HG03558 (cell line): Measurements from ENCODE around the gene NAA60.
"Not testable (repeated sequence)": the region's sequence is repeated elsewhere in the genome, so short reads cannot be mapped to it uniquely, and the experiment has no call there.

Experiments
- ATAC-seq: cut with Tn5 transposase; IDR thresholded peaks from one replicate; pipeline ENCODE4 v1.9.1; 2021; ENCODE audit warnings: moderate number of reproducible peaks; ENCODE audit not compliant: unreplicated experiment; ENCODE audit errors: extremely low read depth

Gene NAA60

GRCh38 chr16:3481696-3482658, 38.5 kb downstream of the NAA60 start:
- no peak for ATAC-seq

DNA sequence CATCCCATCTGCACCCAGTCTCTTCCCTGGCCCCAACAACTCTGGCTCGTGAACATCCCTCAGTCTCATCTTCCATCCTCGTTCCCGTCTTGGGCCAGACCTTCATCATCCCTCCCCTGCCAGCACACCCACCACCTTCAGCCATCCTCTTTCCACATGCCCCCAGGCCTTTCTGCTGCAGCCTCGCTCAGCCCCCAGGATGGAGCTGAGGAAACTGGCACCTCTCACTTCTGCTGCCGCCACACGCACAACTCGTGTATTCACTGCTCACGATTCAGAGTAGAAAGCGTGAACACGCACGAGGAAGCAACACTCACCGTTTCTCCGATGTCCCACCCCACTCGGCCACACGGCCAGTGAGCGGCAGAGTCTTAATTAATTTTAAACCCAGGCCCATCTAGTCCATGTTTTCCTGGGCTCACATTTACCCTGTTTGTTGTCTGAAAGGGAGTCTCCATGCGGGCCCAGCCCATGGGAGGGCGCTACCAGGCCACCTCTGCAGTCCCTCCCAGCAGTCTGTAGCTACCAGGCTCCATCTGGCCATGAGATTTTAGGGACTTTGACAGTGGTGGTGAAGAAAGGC, 39.3 kb downstream of the NAA60 start:
- no peak for ATAC-seq

DNA sequence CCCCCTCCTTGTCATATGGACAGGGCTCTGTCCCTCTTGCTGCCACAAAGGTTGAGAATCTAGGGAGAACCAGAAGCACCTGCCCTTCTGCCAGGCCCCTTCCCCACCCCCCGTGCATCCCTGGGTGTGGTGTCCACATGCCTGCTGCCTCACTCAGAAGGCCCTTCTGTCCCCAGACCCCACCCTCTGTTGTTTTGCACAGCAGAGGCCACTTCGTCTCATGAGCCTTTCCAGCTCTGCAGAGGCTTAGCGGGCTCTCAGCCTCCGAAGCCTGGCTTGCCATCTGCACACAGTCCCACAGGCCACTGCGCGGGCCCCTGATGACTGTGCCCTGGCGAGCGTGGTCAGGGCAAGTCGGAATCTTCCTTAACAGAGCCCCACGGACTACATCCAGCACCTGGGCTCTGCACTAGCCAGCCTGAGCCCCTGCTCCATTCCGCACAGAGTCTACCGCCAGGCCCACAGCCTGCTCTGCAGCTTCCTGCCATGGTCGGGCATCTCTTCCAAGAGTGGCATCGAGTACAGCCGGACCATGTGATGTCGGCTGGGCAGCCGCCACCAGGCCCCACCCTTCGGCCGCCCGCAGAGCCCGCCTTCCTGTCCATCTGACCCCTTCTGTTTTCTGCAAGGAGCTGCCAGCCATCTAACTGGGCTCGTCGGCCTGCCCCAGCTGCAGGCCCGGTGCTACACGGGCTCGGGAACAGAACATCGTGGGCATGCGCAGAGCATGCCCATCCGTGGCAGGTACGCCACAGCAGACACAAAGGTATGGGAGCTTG, 41.0 kb downstream of the NAA60 start:
- ATAC-seq, result no peak

DNA sequence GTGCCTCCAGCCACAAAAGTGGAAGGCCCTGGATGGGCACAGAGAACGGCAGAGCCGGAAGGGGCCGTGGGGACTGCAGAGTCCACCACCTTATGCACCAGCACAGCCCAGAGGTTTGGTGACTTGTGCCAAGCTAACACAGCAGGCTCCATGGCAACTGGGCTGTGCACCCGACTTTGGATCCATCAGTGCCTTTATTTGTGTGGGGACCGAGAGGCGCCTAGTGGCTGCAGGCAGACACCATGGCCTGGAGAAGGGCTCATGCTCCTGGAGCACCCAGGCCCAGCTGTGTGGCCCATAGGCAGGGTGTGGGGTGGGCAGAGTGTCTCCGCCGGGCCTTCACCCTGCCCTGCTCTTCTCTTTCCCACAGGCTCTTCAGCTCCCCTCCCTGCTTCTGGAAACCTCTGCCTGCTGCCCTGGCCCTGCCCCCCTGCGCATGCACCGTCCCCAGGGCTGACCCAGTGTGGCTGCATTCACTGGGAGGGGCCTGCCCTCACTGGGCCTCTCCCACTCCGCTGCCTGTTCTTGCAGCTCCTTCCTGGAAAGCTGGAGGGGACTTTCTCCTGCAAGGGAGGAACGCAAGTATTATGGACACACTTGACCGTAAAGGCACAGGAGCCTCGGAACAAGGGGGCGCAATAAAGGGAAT, 41.7 kb downstream of the NAA60 start:
- no peak for ATAC-seq

- no peak for ATAC-seq
These were observed 42.5 kb downstream of the NAA60 start for GRCh38 chr16:3485821-3486505.

DNA sequence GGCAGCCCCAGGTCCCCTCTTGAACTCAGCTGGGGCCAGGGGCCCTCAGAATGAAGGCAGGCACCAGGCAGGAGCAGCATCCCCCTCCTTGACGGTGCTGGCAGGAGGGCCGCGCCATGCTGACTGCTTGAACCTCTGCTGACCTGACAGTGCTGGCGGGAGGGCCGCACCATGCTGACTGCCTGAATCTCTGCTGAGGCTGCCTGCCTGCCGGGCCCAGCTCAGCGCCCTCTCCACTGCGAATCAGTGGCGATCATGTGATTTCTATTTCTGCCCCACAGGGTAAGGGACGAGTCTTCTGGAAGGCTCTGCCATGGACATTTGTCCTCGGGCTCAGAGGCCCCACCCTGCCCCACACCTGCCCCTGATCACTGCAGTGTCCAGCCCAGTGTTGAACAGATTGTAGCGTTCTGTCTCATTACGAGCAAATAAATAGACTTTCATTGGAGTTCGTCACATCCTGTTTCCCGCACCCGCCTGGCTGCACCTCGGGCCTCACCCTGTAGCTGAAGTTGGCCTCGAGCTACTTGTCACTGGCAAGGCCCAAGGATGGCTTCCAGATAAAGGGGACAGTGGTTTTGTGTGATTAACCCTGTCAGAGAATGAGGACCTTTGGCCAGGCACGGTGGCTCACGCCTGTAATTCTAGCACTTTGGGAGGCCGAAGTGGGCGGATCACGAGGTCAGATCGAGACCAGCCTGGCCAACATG, 43.2 kb downstream of the NAA60 start:
- no peak for ATAC-seq

DNA sequence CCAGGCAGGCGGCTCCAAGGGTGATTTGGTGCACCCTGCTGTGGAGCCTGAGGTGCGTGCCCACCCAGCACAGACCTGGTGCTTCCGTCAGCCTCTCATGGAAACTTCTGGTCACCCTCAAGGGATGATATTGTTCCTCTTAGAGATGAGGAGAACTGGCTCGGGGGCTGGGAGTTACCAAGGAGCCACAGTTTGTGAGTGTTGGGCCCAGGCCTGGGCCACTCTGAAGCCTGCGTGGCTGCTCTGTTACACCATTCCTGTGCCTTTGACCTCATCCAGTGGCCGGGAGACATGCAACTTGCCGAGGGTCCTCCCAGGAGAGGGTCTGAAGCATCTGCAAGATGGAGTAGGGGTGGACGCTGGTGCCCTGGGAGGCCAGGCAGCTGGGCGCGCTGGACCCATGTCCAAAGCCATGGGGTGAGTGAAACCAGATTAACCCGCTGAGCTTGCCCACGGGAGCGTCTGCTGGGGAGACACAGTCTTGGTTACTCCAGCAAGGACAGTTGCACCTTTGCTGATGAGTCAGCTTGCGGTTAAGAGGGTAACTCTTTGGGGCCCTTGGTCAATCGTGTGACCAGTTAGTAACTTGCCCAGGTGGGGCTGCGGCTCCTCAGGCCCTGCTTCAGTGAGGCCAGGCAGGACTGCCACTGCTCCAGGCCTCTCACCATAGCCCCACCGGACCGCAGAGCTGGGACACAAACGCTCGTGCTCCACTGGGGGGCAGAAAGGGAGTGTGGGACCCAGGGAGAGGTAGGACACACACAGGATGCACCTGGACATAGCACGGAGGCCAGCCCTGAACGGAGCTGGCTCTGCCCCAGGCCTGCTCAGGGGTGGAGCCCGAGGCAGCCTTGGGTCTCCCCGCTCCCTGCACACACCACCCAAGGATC, 44.3 kb downstream of the NAA60 start:
- no peak for ATAC-seq

- no peak for ATAC-seq
These were observed 45.3 kb downstream of the NAA60 start for GRCh38 chr16:3488801-3489200.

DNA sequence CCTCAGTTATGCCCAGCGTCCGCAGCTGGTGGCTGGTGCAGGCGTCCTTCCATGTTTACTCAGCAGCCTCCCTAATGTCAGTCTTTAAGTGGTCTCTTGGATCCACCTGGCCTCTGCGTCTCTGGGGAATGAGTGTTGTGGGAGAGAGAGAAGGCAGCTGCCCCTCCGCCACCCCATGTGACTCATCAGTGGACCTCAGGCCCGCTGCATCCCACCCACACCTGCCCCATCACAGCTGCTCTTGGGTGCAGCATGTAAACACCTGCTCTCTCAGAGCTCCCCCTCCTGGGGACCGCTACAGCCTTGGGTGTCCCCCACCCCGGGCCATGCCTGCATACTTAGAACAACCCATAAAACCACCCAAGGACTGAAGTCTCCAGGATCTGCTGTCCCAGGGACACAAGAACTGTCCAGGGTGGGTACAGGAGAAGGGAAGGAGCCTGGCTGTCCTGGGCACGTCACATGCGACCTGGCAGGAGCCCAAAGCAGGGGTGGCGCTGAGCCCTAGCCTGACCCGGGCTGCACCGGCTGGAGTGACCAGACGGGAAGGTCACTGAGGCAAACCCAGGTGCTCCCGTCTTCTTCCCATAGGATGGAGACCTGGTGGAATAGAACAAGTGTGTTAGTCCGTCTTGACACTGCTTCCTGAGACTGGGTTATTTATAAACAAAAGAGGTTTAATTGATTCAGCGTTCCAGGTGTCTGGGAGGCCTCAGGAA, 47.6 kb downstream of the NAA60 start:
- no peak for ATAC-seq

GRCh38 chr16:3492356-3492755, 48.9 kb downstream of the NAA60 start:
- no peak for ATAC-seq

DNA sequence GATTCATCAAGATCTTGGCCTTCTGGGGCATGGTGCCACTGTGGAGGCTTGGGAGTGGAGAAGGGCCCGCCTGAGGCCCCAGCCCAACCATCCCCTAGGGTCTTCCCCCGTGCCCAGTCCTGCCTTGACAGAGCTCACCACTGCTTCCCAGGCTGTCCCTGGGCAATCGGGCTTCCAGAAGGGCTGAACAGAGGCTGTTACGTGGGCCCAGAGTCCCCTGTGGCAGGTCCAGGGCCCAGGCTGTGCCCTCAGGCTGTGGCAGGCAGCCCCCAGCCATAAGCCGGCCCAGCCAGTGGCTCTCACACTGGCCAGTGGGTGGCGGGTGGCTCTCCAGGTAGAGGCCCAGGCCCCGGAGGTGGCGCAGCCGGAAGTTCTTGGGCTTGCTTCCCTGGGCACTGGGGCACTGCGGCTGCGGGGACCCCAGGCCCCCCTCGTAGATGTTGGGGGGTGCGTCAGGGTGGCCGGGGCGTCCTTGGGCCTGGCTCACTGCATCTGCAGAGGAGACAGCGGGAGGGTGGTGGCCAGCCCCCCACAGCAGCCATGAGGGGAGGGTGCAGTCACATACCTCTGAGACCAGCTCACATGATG, 51.0 kb downstream of the NAA60 start:
- no peak for ATAC-seq

- ATAC-seq, result no peak
These were observed 51.7 kb downstream of the NAA60 start, which contains the start of gene C16orf90 for GRCh38 chr16:3495176-3495575. Gene C16orf90, minus strand, starts transcription at chr16:3495489. Its CDS starts 68 bp downstream, at chr16:3495421.

DNA sequence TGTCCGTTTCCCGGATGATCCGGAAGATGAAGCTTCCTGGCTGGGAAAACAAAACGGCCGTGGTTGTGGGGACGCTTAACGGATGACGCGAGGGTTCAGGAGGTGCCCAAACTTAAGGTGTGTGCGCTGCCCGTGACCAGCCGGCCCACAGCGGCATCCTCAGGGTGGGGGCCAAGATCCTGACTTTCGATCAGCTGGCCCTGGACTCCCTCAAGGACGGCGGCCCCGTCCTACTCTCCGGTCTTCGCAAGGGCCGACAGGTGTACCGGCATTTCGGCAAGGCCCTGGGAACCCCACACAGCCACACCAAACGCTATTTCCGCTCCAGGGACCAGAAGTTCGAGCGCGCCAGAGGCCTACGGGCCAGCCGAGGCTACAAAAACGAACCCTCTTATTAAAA, 52.9 kb downstream of the NAA60 start:
- no peak for ATAC-seq

DNA sequence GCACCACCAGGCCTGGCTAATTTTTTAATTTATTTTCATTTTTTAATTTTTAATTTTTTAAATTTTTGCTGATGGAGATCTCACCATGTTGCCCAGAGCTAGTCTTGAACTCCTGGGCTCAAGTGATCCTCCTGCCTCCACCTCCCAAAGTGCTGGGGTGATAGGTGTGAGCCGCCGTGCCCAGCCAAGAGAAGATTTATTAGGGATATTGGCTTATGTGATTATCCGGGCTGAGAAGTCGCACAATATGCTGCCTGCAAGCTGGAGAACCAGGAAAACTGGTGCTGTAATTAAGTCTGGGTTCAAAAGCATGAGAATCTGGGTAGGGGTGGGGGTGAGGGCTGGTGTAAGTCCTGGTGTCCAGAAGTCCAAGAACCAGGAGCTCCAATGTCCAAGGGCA, 54.3 kb downstream of the NAA60 start:
- ATAC-seq, result no peak

GRCh38 chr16:3498988-3499387, 55.5 kb downstream of the NAA60 start:
- ATAC-seq, result no peak

DNA sequence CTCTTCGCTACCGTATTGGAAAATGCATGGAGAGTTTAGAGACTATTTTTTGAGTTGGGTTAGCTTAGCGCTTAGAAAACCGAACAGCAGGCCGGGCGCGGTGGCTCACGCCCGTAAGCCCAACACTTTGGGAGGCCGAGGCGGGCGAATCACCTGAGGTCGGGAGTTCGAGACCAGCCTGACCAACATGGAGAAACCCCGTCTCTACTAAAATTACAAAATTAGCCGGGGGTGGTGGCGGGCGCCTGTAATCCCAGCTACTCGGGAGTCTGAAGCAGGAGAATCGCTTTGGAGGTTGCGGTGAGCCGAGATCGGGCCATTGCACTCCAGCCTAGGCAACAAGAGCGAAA, 57.9 kb downstream of the NAA60 start:
- not testable (repeated sequence) for ATAC-seq

DNA sequence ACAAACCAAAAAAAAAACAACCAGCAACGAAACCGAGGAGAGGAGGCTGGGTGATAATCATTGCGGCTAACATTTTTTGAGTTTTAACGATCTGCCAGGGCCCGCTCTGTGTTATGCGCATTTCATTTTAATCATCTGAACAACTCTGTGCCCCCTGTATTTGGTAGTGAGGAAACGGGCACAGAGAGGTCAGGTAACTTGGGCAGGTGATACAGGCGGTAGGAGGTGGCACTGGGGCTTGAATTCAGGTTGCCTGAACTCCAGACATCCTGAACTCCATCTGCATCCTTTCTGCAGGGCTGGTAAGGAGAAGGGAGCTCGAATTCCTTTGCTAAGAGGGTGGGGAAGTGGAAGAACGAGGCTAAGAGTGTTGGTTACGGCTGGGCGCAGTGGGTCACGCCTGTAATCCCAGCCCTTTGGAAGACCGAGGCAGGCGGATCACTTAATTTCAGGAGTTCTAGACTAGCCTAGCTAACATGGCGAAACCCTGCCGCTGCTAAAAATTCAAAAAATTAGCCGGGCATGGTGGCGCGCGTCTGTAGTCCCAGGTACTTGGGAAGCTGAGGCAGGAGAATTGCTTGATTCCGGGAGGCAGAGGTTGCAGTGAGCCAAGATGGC, 58.4 kb downstream of the NAA60 start:
- no peak for ATAC-seq
